NCI-H2227 treated with DMSO at 0.1 percent for 48 hours (cell line): ENCODE data around the gene ARHGAP42.

Experiments
- DNase-seq: peaks from one replicate; lab custom pipeline; 2025; lab: John Stamatoyannopoulos, UW

The ARHGAP42 gene

GRCh38 chr11:100801225-100801999, 114.3 kb downstream of the ARHGAP42 start:
- DNase-seq = no peak

GRCh38 chr11:100805506-100806199, 118.6 kb downstream of the ARHGAP42 start:
- DNase-seq = no peak

GRCh38 chr11:100806296-100806695, 119.2 kb downstream of the ARHGAP42 start:
- DNase-seq = no peak

- no peak for DNase-seq
Measured at GRCh38 chr11:100808904-100809491, 121.9 kb downstream of the ARHGAP42 start.

GRCh38 chr11:100810146-100810545, 123.1 kb downstream of the ARHGAP42 start:
- no peak for DNase-seq

- no peak for DNase-seq
Measured at GRCh38 chr11:100810666-100811065, 123.6 kb downstream of the ARHGAP42 start.

- DNase-seq = no peak
Measured at GRCh38 chr11:100812517-100812916, 125.4 kb downstream of the ARHGAP42 start.

- no peak for DNase-seq
Measured at GRCh38 chr11:100815787-100816330, 128.8 kb downstream of the ARHGAP42 start.

GRCh38 chr11:100816823-100817222, 129.7 kb downstream of the ARHGAP42 start:
- no peak for DNase-seq

- DNase-seq = no peak
Measured at GRCh38 chr11:100817620-100818019, 130.5 kb downstream of the ARHGAP42 start.

GRCh38 chr11:100820621-100821020, 133.5 kb downstream of the ARHGAP42 start:
- DNase-seq = no peak

- no peak for DNase-seq
Measured at GRCh38 chr11:100821198-100821597, 134.1 kb downstream of the ARHGAP42 start.

GRCh38 chr11:100823360-100823759, 136.3 kb downstream of the ARHGAP42 start:
- DNase-seq = no peak

GRCh38 chr11:100824041-100824809, 137.1 kb downstream of the ARHGAP42 start:
- no peak for DNase-seq

- no peak for DNase-seq
Measured at GRCh38 chr11:100825626-100826025, 138.5 kb downstream of the ARHGAP42 start.

GRCh38 chr11:100827934-100828661, 141.0 kb downstream of the ARHGAP42 start:
- DNase-seq = no peak

- DNase-seq = no peak
Measured at GRCh38 chr11:100830274-100830673, 143.2 kb downstream of the ARHGAP42 start.

- no peak for DNase-seq
Measured at GRCh38 chr11:100830978-100831732, 144.1 kb downstream of the ARHGAP42 start.

- DNase-seq = no peak
Measured at GRCh38 chr11:100831929-100832494, 144.9 kb downstream of the ARHGAP42 start.

- no peak for DNase-seq
Measured at GRCh38 chr11:100832829-100833228, 145.7 kb downstream of the ARHGAP42 start.
